KBM-7 (cell line): ENCODE measurements around the gene EBF3.

ENCODE experiments used
- DNase-seq: peaks from one replicate; pipeline ENCODE4 v3.0.0-alpha.2; 2015
- in situ Hi-C: fragments of 300-500 bp; cut with MboI; formaldehyde crosslinking; loops from 2 replicates; pipeline ENCODE4 v1.14.3; 2020; ENCODE audit warnings: low sequenced_read_pairs, low pct_unique_long_range_greater_than_20kb, mixed read lengths

Gene EBF3

GRCh38 chr10:129917936-129918335, 46.1 kb downstream of the EBF3 start:
- in situ Hi-C loops: no loop called here
- no peak for DNase-seq

GRCh38 chr10:129916506-129916995, 47.5 kb downstream of the EBF3 start:
- in situ Hi-C loops: no loop called here
- no peak for DNase-seq

- DNase-seq: no peak
- in situ Hi-C loops: no loop called here
These were observed 48.3 kb downstream of the EBF3 start for GRCh38 chr10:129915526-129916378.

GRCh38 chr10:129914960-129915359, 49.1 kb downstream of the EBF3 start:
- in situ Hi-C loops: no loop called here
- no peak for DNase-seq

GRCh38 chr10:129914153-129914855, 49.8 kb downstream of the EBF3 start:
- no peak for DNase-seq
- in situ Hi-C loops: no loop called here

- in situ Hi-C loops: no loop called here
- DNase-seq: no peak
These were observed 50.9 kb downstream of the EBF3 start for GRCh38 chr10:129912986-129913695.

- no peak for DNase-seq
- in situ Hi-C loops: no loop called here
These were observed 51.7 kb downstream of the EBF3 start for GRCh38 chr10:129912166-129912917.

- in situ Hi-C loops: no loop called here
- no peak for DNase-seq
These were observed 52.5 kb downstream of the EBF3 start for GRCh38 chr10:129911451-129912165.

- no peak for DNase-seq
- in situ Hi-C loops: no loop called here
These were observed 53.2 kb downstream of the EBF3 start for GRCh38 chr10:129910861-129911260.

- in situ Hi-C loops: no loop called here
- DNase-seq: no peak
These were observed 54.4 kb downstream of the EBF3 start for GRCh38 chr10:129909531-129910256.

GRCh38 chr10:129909080-129909479, 55.0 kb downstream of the EBF3 start:
- no peak for DNase-seq
- in situ Hi-C loops: no loop called here

GRCh38 chr10:129908406-129908805, 55.7 kb downstream of the EBF3 start:
- in situ Hi-C loops: no loop called here
- DNase-seq: no peak

GRCh38 chr10:129905553-129905952, 58.5 kb downstream of the EBF3 start:
- in situ Hi-C loops: no loop called here
- DNase-seq: no peak

- in situ Hi-C loops: no loop called here
- no peak for DNase-seq
These were observed 59.8 kb downstream of the EBF3 start for GRCh38 chr10:129904323-129904722.

GRCh38 chr10:129901389-129902006, 62.6 kb downstream of the EBF3 start:
- DNase-seq: no peak
- in situ Hi-C loops: no loop called here

- no peak for DNase-seq
- in situ Hi-C loops: no loop called here
These were observed 63.2 kb downstream of the EBF3 start for GRCh38 chr10:129900825-129901224.

- no peak for DNase-seq
- in situ Hi-C loops: no loop called here
These were observed 64.6 kb downstream of the EBF3 start for GRCh38 chr10:129899276-129900130.
